B cell (primary cell): ENCODE data around the gene MAP7D3. TPM values are rescaled to one million over a fixed set of nuclear protein-coding genes. Genes with fewer than 3 reads are reported as not detected.

Source experiments
- ATAC-seq: fragments of 200-7000 bp; cut with Tn5 transposase; one replicate; pipeline ENCODE4 v1.10.0; 2021; ENCODE audit warnings: low read depth, mild to moderate bottlenecking, moderate number of reproducible peaks, moderate library complexity
- CTCF ChIA-PET: fragments of 350-600 bp; sonication (Branson Sonifier 250); formaldehyde crosslinking; loops from one replicate; lab custom pipeline; 2021; ENCODE audit warnings: antibody characterized with exemption, inconsistent platforms; lab: Charles Lee
- POLR2A ChIA-PET: fragments of 350-600 bp; sonication (Branson Sonifier 250); formaldehyde crosslinking; loops from one replicate; lab custom pipeline; 2021; ENCODE audit warnings: antibody characterized with exemption; lab: Charles Lee
- DNase-seq: peaks from one replicate; pipeline ENCODE4 v3.0.0; 2013
- H2AFZ ChIP-seq: 2 replicates; pipeline ENCODE4 v1.6.1; 2012; ENCODE audit warnings: mild to moderate bottlenecking, low read depth, low read length; ENCODE audit not compliant: insufficient read depth, poor library complexity, severe bottlenecking
- H3K27ac ChIP-seq, 2 donors: 1 replicate in 1 of 2; 2 replicates in 1 of 2; pipeline ENCODE4 v1.5.1; 2012 to 2013; ENCODE audit warnings: low read length in 2 of 2, mild to moderate bottlenecking in 2 of 2, moderate library complexity in 1 of 2
- H3K27me3 ChIP-seq, 4 experiments: fragments of 200-600 bp in 1 of 4; sonication (generic) in 1 of 4; replicated peaks in 1 of 4; 1 replicate in 2 of 4; 2 replicates in 2 of 4; pipeline versions ENCODE4 v1.6.1 to v1.7.0; 2013 to 2016; ENCODE audit warnings: low read length in 3 of 4, mild to moderate bottlenecking in 2 of 4, mixed read lengths in 1 of 4, moderate library complexity in 1 of 4; ENCODE audit not compliant: insufficient read depth in 4 of 4, control insufficient read depth in 3 of 4; ENCODE audit errors: control extremely low read depth in 1 of 4
- H3K36me3 ChIP-seq, 2 experiments: replicated peaks in 1 of 2; 1 replicate in 1 of 2; 2 replicates in 1 of 2; pipeline versions ENCODE4 v1.6.1 to v1.7.1; 2013; ENCODE audit warnings: low read length in 1 of 2; ENCODE audit not compliant: insufficient read depth in 2 of 2, control insufficient read depth in 1 of 2; ENCODE audit errors: control extremely low read depth in 1 of 2, extremely low read depth in 1 of 2
- H3K4me1 ChIP-seq, 2 donors: fragments of 200-600 bp in 1 of 2; sonication (generic) in 1 of 2; 1 replicate in 1 of 2; 2 replicates in 1 of 2; pipeline versions ENCODE4 v1.5.1 to v1.6.1; 2013 to 2017; ENCODE audit warnings: low read length in 2 of 2; ENCODE audit not compliant: control insufficient read depth in 2 of 2, insufficient read depth in 2 of 2
- H3K4me2 ChIP-seq: replicated peaks from 2 replicates; pipeline ENCODE3; 2012; ENCODE audit warnings: mild to moderate bottlenecking, low read depth, low read length; ENCODE audit not compliant: poor library complexity, severe bottlenecking
- H3K4me3 ChIP-seq, 5 experiments: fragments of 200-600 bp in 1 of 5; sonication (generic) in 1 of 5; 1 replicate in 3 of 5; 2 replicates in 2 of 5; pipeline versions ENCODE4 v1.5.1 to v1.7.0; 2011 to 2016; ENCODE audit warnings: low read length in 4 of 5, mild to moderate bottlenecking in 4 of 5, low read depth in 2 of 5, control low read depth in 1 of 5, moderate library complexity in 1 of 5; ENCODE audit not compliant: insufficient read depth in 1 of 5; ENCODE audit errors: control extremely low read depth in 1 of 5, extremely low read depth in 1 of 5
- H3K79me2 ChIP-seq: fragments of 200-600 bp; sonication (generic); one replicate; pipeline ENCODE4 v1.6.0; 2016; ENCODE audit warnings: low read length; ENCODE audit not compliant: control insufficient read depth, insufficient read depth
- H3K9ac ChIP-seq: fragments of 200-600 bp; sonication (generic); 2 replicates; pipeline ENCODE4 v1.6.1; 2017; ENCODE audit warnings: mild to moderate bottlenecking, low read length, moderate library complexity
- H3K9me3 ChIP-seq, 3 donors: one replicate each; pipeline versions ENCODE4 v1.6.1 to v1.7.1; 2013; ENCODE audit warnings: low read length in 2 of 3; ENCODE audit not compliant: control insufficient read depth in 2 of 3, insufficient read depth in 1 of 3; ENCODE audit errors: control extremely low read depth in 1 of 3
- H4K20me1 ChIP-seq: 2 replicates; pipeline ENCODE4 v1.6.0; 2012; ENCODE audit warnings: mild to moderate bottlenecking, low read length; ENCODE audit not compliant: insufficient read depth, control insufficient read depth, poor library complexity, severe bottlenecking
- H3K27ac Mint-ChIP-seq: one replicate; pipeline ENCODE4 v1.8.0; 2021; ENCODE audit warnings: mixed read lengths
- H3K27me3 Mint-ChIP-seq: one replicate; pipeline ENCODE4 v1.8.0; 2021; ENCODE audit warnings: mixed read lengths
- H3K4me1 Mint-ChIP-seq: one replicate; pipeline ENCODE4 v1.8.0; 2021; ENCODE audit warnings: mixed read lengths
- H3K4me3 Mint-ChIP-seq: one replicate; pipeline ENCODE4 v1.8.0; 2021; ENCODE audit warnings: mixed read lengths
- H3K9me3 Mint-ChIP-seq: one replicate; pipeline ENCODE4 v1.8.0; 2022; ENCODE audit warnings: mixed read lengths; ENCODE audit not compliant: insufficient read depth
- EZH2 ChIP-seq: IDR thresholded peaks from 2 replicates; pipeline ENCODE4 v1.6.1; 2012; ENCODE audit warnings: borderline replicate concordance, low read depth, mild to moderate bottlenecking, moderate library complexity, low read length; ENCODE audit not compliant: insufficient read depth, poor library complexity, severe bottlenecking
- WGBS: methylation state at CpG from one replicate; pipeline ENCODE4 v1.1.5; 2013; ENCODE audit warnings: missing lambda C conversion rate; ENCODE audit not compliant: insufficient coverage; 5-methylcytosine and 5-hydroxymethylcytosine counted together
- intact Hi-C: fragments of 100-400 bp; cut with micrococcal nuclease; formaldehyde crosslinking; loops from one replicate; pipeline ENCODE4 v1.10.0; 2022
- polyA plus RNA-seq: library from polyadenylated mRNA; depleted of rRNA; stranded (reverse); fragments of >200 nt; gene quantifications from 2 replicates; pipeline ENCODE4 v1.2.3, GENCODE V29; 2012
- total RNA-seq, 2 donors: library from RNA; stranded (reverse); fragments of 120-200 nt in 1 of 2; gene quantifications; 1 replicate in 1 of 2; 2 replicates in 1 of 2; pipeline versions ENCODE4 v1.2.3 to v1.2.4, GENCODE V29; 2013 to 2022
- TF ChIP-seq, protein P1 (sequence below): fragments of 200-600 bp; IDR thresholded peaks from one replicate; pipeline ENCODE4 v1.8.0; 2022; ENCODE audit warnings: antibody characterized with exemption, mild to moderate bottlenecking

Gene MAP7D3
- total and polyA plus RNA-seq, 2 donors (not counting 1 experiment from before 2014, with no cell fraction given), result 3.8 to 13.0 TPM

DNA sequence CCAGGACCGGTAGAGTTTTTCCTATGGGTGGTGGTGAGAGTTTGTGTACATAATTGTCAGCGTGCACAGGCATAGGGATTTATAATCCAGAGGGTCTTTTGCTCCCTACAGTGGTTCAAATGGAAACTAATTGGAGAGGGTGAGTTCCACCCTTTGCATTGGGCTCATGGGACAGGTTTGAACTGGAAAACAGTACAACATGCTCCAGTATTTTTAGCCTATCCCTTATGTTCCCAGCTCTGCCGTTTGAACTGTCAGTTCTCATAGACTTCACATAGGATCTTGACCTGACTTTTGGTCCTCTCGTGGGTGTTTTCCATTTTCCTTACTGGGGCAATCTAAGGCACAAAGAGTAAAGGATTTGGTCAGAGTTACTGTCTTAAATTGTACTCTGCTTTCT, 72.1 kb downstream of the MAP7D3 start:
- Histone ChIP-seq H3K9ac (no peak overlapping the region), H3K4me1 (no peaks in the 10 kb centered on the region), H3K4me2 (no peak overlapping the region), H2AFZ (no peak overlapping the region), H3K27ac (no peak overlapping the region), H3K27me3 (peaks cover 0 to 3% (median 0%) of the 10 kb centered on the region in 4 experiments), H3K36me3 (no peaks in the 10 kb centered on the region), H4K20me1 (no peaks in the 10 kb centered on the region), H3K4me3 (no peak overlapping the region), H3K9me3 (no peaks in the 10 kb centered on the region), H3K79me2 (no peaks in the 10 kb centered on the region)
- TF ChIP-seq, protein P1, sequence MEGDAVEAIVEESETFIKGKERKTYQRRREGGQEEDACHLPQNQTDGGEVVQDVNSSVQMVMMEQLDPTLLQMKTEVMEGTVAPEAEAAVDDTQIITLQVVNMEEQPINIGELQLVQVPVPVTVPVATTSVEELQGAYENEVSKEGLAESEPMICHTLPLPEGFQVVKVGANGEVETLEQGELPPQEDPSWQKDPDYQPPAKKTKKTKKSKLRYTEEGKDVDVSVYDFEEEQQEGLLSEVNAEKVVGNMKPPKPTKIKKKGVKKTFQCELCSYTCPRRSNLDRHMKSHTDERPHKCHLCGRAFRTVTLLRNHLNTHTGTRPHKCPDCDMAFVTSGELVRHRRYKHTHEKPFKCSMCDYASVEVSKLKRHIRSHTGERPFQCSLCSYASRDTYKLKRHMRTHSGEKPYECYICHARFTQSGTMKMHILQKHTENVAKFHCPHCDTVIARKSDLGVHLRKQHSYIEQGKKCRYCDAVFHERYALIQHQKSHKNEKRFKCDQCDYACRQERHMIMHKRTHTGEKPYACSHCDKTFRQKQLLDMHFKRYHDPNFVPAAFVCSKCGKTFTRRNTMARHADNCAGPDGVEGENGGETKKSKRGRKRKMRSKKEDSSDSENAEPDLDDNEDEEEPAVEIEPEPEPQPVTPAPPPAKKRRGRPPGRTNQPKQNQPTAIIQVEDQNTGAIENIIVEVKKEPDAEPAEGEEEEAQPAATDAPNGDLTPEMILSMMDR, result no peak
- no peak for TF ChIP-seq EZH2
- POLR2A ChIA-PET, result no interaction called here
- H3K4me1 Mint-ChIP-seq, result no peaks in the 10 kb centered on the region
- WGBS, result no CpG with 5 or more reads among the region's 4 CpGs
- H3K9me3 Mint-ChIP-seq, result no peaks in the 10 kb centered on the region
- CTCF ChIA-PET, result no interaction called here
- intact Hi-C loops, result no loop called here
- H3K4me3 Mint-ChIP-seq, result no peak overlapping the region
- DNase-seq (no peak), ATAC-seq (no peak)
- no peaks in the 10 kb centered on the region for H3K27me3 Mint-ChIP-seq
- no peak overlapping the region for H3K27ac Mint-ChIP-seq

- no peaks in the 10 kb centered on the region for H3K27me3 ChIP-seq
- intact Hi-C loops, result no loop called here
- H3K4me1 ChIP-seq, result no peaks in the 10 kb centered on the region
- Mint-ChIP-seq H3K4me1 (no peaks in the 10 kb centered on the region), H3K4me3 (no peak overlapping the region), H3K27ac (no peak overlapping the region), H3K9me3 (no peaks in the 10 kb centered on the region), H3K27me3 (no peaks in the 10 kb centered on the region)
- ATAC-seq (no peak), DNase-seq (no peak)
- no peak overlapping the region for H2AFZ ChIP-seq
- TF ChIP-seq, protein P1, result no peak
- no peak for TF ChIP-seq EZH2
- H4K20me1 ChIP-seq, result no peaks in the 10 kb centered on the region
- no peaks in the 10 kb centered on the region for H3K79me2 ChIP-seq
- H3K9ac ChIP-seq, result no peak overlapping the region
- no peak overlapping the region for H3K4me2 ChIP-seq
- ChIA-PET POLR2A (no interaction called here), CTCF (no interaction called here)
- no peaks in the 10 kb centered on the region for H3K9me3 ChIP-seq
- no peaks in the 10 kb centered on the region for H3K36me3 ChIP-seq
- WGBS, result no CpG with 5 or more reads among the region's 2 CpGs
- H3K4me3 ChIP-seq, result no peak overlapping the region
- H3K27ac ChIP-seq, result no peak overlapping the region
These were observed 74.8 kb downstream of the MAP7D3 start for GRCh38 chrX:136176399-136176825.
